ENCODE measurements around the gene DLX4. TPM values are rescaled to one million over a fixed set of nuclear protein-coding genes. Genes with fewer than 3 reads are reported as not detected.
A peak's percentile ranks its signal among the peaks of the same experiment; 100 is the strongest.

DLX4 gene
- total RNA-seq, 1 experiment from 2014 or later, result 2.5 TPM

DNA sequence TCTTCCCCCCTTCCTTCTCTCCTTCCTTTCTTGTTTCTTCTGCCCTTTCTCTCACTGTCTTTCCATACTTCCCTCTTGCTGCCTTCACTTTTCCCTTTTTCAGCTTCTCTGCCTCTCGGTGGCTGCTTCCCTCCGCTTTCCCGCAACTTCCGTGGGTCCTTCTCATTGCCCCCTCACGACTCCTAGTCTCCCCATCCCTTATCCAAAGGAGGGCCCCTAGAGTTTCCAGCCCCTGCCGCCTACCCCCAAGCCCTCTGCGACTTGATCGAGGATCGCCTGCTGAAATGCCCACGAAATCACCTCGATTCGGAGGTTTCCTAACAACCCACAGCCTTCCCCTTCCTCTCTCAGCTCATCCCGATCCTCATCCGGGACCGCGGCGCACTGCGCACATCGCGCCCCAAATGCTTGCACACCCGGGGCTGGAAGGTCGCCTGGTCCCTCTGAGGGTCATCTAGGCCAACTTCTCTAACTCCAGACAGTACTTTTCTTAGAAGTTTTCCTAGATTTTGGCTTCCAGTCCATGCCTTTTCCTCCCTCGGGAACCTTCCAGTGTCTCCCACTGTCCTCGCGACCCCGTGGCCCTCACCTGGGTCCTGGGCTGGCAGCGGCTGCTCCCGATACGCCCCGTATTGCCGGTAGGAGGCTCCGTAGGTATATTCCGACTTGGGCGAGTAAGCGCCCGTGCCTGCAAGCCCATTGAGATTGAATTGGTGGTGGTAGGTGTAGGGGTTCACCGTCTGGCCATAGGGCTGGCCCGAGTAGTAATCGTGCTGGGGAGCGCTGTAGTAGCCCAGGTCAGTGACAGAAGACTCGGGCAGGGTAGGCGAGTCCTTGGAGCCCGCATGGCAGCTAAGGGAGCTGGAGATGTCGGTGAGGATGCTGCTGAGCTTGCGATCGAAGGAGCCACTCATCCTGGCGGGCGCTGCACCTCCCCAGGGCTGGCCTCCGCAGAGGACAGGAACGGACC is 25.4 kb downstream of the DLX4 start:
- Histone ChIP-seq H3K4me1 (ENCODE audit: insufficient read depth, low read length) (no peaks in the 10 kb centered on the region; the same call in 1 of the 2 replicates), H2BK20ac (ENCODE audit: low read depth, low read length, poor library complexity, severe bottlenecking) (no peak overlapping the region), H3K9me3 (ENCODE audit: control insufficient read depth, low read depth, low read length) (no peaks in the 10 kb centered on the region), H3K56ac (ENCODE audit: insufficient read length, low read depth, low read length) (no peak overlapping the region), H4K8ac (replicated peaks; ENCODE audit: insufficient read length, low read depth, low read length) (no peak overlapping the region), H3K79me2 (ENCODE audit: insufficient read depth, low read length) (no peaks in the 10 kb centered on the region), H2BK5ac (ENCODE audit: insufficient read length, low read length) (no peak overlapping the region), H2AK5ac (ENCODE audit: insufficient read length, low read length) (no peak overlapping the region), H3K18ac (ENCODE audit: insufficient read length, low read depth, low read length) (no peak overlapping the region), H2BK12ac (ENCODE audit: insufficient read length, low read depth, low read length) (no peak overlapping the region), H3T11ph (ENCODE audit: low read length) (no peak overlapping the region), H3K4ac (ENCODE audit: low read depth, low read length) (no peak overlapping the region), H3K23me2 (ENCODE audit: insufficient read length, low read depth, low read length, poor library complexity, severe bottlenecking) (peaks cover 11% of the 10 kb centered on the region), H3K79me1 (ENCODE audit: insufficient read depth, low read depth, low read length, poor library complexity, severe bottlenecking) (no peaks in the 10 kb centered on the region), H2BK15ac (ENCODE audit: low read depth, low read length) (no peak overlapping the region), H3K27ac (ENCODE audit: insufficient read length, low read depth, low read length) (no peak overlapping the region), H3K27me3 (ENCODE audit: insufficient read depth, low read length) (peaks cover 63% of the 10 kb centered on the region), H2AFZ (ENCODE audit: low read length) (no peak overlapping the region), H4K20me1 (ENCODE audit: control insufficient read depth, insufficient read depth, insufficient read length) (peaks cover 5% of the 10 kb centered on the region), H3K14ac (ENCODE audit: insufficient read depth, low read length) (no peak overlapping the region), H4K5ac (ENCODE audit: insufficient read length, low read depth, low read length) (no peak overlapping the region), H2BK120ac (ENCODE audit: low read depth, low read length, poor library complexity, severe bottlenecking) (no peak overlapping the region), H3K4me2 (ENCODE audit: insufficient read depth, insufficient read length, low read length) (peak overlapping the region; percentile 60), H3K23ac (ENCODE audit: insufficient read length, low read depth, low read length) (no peak overlapping the region), H3K9ac (ENCODE audit: extremely low read depth, insufficient read length, low read length) (no peak overlapping the region), H4K91ac (ENCODE audit: insufficient read length, low read depth, low read length) (no peak overlapping the region)
- Mint-ChIP-seq H3K4me3 (peak overlapping the region; percentile 55 to 80), H3K4me1 (peaks cover 34 to 38% of the 10 kb centered on the region in 2 experiments), H3K36me3 (ENCODE audit: insufficient read depth in 1 of 3, low read depth in 3 of 3) (peaks cover 0 to 3% (median 2%) of the 10 kb centered on the region in 3 experiments; a peak in 3 of 7 replicates), H3K9me3 (peaks cover 6 to 10% of the 10 kb centered on the region in 2 experiments; a peak in 4 of 5 replicates), H3K27me3 (ENCODE audit: low read depth) (peaks cover 97% of the 10 kb centered on the region), H3K27ac (peak overlapping the region in 1 of 3 experiments; percentile 54; a peak in 1 of 7 replicates)
- peak; percentile 84 for DNase-seq
- WGBS (ENCODE audit: extremely low coverage, insufficient read length, low lambda C conversion rate), result no CpG with 5 or more reads among the region's 50 CpGs
- TF ChIP-seq, protein P1, sequence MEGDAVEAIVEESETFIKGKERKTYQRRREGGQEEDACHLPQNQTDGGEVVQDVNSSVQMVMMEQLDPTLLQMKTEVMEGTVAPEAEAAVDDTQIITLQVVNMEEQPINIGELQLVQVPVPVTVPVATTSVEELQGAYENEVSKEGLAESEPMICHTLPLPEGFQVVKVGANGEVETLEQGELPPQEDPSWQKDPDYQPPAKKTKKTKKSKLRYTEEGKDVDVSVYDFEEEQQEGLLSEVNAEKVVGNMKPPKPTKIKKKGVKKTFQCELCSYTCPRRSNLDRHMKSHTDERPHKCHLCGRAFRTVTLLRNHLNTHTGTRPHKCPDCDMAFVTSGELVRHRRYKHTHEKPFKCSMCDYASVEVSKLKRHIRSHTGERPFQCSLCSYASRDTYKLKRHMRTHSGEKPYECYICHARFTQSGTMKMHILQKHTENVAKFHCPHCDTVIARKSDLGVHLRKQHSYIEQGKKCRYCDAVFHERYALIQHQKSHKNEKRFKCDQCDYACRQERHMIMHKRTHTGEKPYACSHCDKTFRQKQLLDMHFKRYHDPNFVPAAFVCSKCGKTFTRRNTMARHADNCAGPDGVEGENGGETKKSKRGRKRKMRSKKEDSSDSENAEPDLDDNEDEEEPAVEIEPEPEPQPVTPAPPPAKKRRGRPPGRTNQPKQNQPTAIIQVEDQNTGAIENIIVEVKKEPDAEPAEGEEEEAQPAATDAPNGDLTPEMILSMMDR (conservative IDR thresholded peaks at IDR 0.05), result peak; percentile 51

Data from H9 (cell line).